B cell (primary cell): ENCODE results near the gene HNRNPAB. TPM values are rescaled to one million over a fixed set of nuclear protein-coding genes. Genes with fewer than 3 reads are reported as not detected.

Experiments
- ATAC-seq: fragments of 200-7000 bp; cut with Tn5 transposase; one replicate; pipeline ENCODE4 v1.10.0; 2021; ENCODE audit warnings: low read depth, mild to moderate bottlenecking, moderate number of reproducible peaks, moderate library complexity
- CTCF ChIA-PET: fragments of 350-600 bp; sonication (Branson Sonifier 250); formaldehyde crosslinking; loops from one replicate; lab custom pipeline; 2021; ENCODE audit warnings: antibody characterized with exemption, inconsistent platforms; lab: Charles Lee
- POLR2A ChIA-PET: fragments of 350-600 bp; sonication (Branson Sonifier 250); formaldehyde crosslinking; loops from one replicate; lab custom pipeline; 2021; ENCODE audit warnings: antibody characterized with exemption; lab: Charles Lee
- DNase-seq: peaks from one replicate; pipeline ENCODE4 v3.0.0; 2013
- H2AFZ ChIP-seq: 2 replicates; pipeline ENCODE4 v1.6.1; 2012; ENCODE audit warnings: mild to moderate bottlenecking, low read depth, low read length; ENCODE audit not compliant: insufficient read depth, poor library complexity, severe bottlenecking
- H3K27ac ChIP-seq, 2 donors: 1 replicate in 1 of 2; 2 replicates in 1 of 2; pipeline ENCODE4 v1.5.1; 2012 to 2013; ENCODE audit warnings: low read length in 2 of 2, mild to moderate bottlenecking in 2 of 2, moderate library complexity in 1 of 2
- H3K27me3 ChIP-seq, 4 experiments: fragments of 200-600 bp in 1 of 4; sonication (generic) in 1 of 4; replicated peaks in 1 of 4; 1 replicate in 2 of 4; 2 replicates in 2 of 4; pipeline versions ENCODE4 v1.6.1 to v1.7.0; 2013 to 2016; ENCODE audit warnings: low read length in 3 of 4, mild to moderate bottlenecking in 2 of 4, mixed read lengths in 1 of 4, moderate library complexity in 1 of 4; ENCODE audit not compliant: insufficient read depth in 4 of 4, control insufficient read depth in 3 of 4; ENCODE audit errors: control extremely low read depth in 1 of 4
- H3K36me3 ChIP-seq, 2 experiments: replicated peaks in 1 of 2; 1 replicate in 1 of 2; 2 replicates in 1 of 2; pipeline versions ENCODE4 v1.6.1 to v1.7.1; 2013; ENCODE audit warnings: low read length in 1 of 2; ENCODE audit not compliant: insufficient read depth in 2 of 2, control insufficient read depth in 1 of 2; ENCODE audit errors: control extremely low read depth in 1 of 2, extremely low read depth in 1 of 2
- H3K4me1 ChIP-seq, 2 donors: fragments of 200-600 bp in 1 of 2; sonication (generic) in 1 of 2; 1 replicate in 1 of 2; 2 replicates in 1 of 2; pipeline versions ENCODE4 v1.5.1 to v1.6.1; 2013 to 2017; ENCODE audit warnings: low read length in 2 of 2; ENCODE audit not compliant: control insufficient read depth in 2 of 2, insufficient read depth in 2 of 2
- H3K4me2 ChIP-seq: replicated peaks from 2 replicates; pipeline ENCODE3; 2012; ENCODE audit warnings: mild to moderate bottlenecking, low read depth, low read length; ENCODE audit not compliant: poor library complexity, severe bottlenecking
- H3K4me3 ChIP-seq, 5 experiments: fragments of 200-600 bp in 1 of 5; sonication (generic) in 1 of 5; 1 replicate in 3 of 5; 2 replicates in 2 of 5; pipeline versions ENCODE4 v1.5.1 to v1.7.0; 2011 to 2016; ENCODE audit warnings: low read length in 4 of 5, mild to moderate bottlenecking in 4 of 5, low read depth in 2 of 5, control low read depth in 1 of 5, moderate library complexity in 1 of 5; ENCODE audit not compliant: insufficient read depth in 1 of 5; ENCODE audit errors: control extremely low read depth in 1 of 5, extremely low read depth in 1 of 5
- H3K79me2 ChIP-seq: fragments of 200-600 bp; sonication (generic); one replicate; pipeline ENCODE4 v1.6.0; 2016; ENCODE audit warnings: low read length; ENCODE audit not compliant: control insufficient read depth, insufficient read depth
- H3K9ac ChIP-seq: fragments of 200-600 bp; sonication (generic); 2 replicates; pipeline ENCODE4 v1.6.1; 2017; ENCODE audit warnings: mild to moderate bottlenecking, low read length, moderate library complexity
- H3K9me3 ChIP-seq, 3 donors: one replicate each; pipeline versions ENCODE4 v1.6.1 to v1.7.1; 2013; ENCODE audit warnings: low read length in 2 of 3; ENCODE audit not compliant: control insufficient read depth in 2 of 3, insufficient read depth in 1 of 3; ENCODE audit errors: control extremely low read depth in 1 of 3
- H4K20me1 ChIP-seq: 2 replicates; pipeline ENCODE4 v1.6.0; 2012; ENCODE audit warnings: mild to moderate bottlenecking, low read length; ENCODE audit not compliant: insufficient read depth, control insufficient read depth, poor library complexity, severe bottlenecking
- H3K27ac Mint-ChIP-seq: one replicate; pipeline ENCODE4 v1.8.0; 2021; ENCODE audit warnings: mixed read lengths
- H3K27me3 Mint-ChIP-seq: one replicate; pipeline ENCODE4 v1.8.0; 2021; ENCODE audit warnings: mixed read lengths
- H3K4me1 Mint-ChIP-seq: one replicate; pipeline ENCODE4 v1.8.0; 2021; ENCODE audit warnings: mixed read lengths
- H3K4me3 Mint-ChIP-seq: one replicate; pipeline ENCODE4 v1.8.0; 2021; ENCODE audit warnings: mixed read lengths
- H3K9me3 Mint-ChIP-seq: one replicate; pipeline ENCODE4 v1.8.0; 2022; ENCODE audit warnings: mixed read lengths; ENCODE audit not compliant: insufficient read depth
- CTCF ChIP-seq: fragments of 200-600 bp; IDR thresholded peaks from one replicate; pipeline ENCODE4 v1.8.0; 2022; ENCODE audit warnings: antibody characterized with exemption, mild to moderate bottlenecking
- EZH2 ChIP-seq: IDR thresholded peaks from 2 replicates; pipeline ENCODE4 v1.6.1; 2012; ENCODE audit warnings: borderline replicate concordance, low read depth, mild to moderate bottlenecking, moderate library complexity, low read length; ENCODE audit not compliant: insufficient read depth, poor library complexity, severe bottlenecking
- WGBS: methylation state at CpG from one replicate; pipeline ENCODE4 v1.1.5; 2013; ENCODE audit warnings: missing lambda C conversion rate; ENCODE audit not compliant: insufficient coverage; 5-methylcytosine and 5-hydroxymethylcytosine counted together
- intact Hi-C: fragments of 100-400 bp; cut with micrococcal nuclease; formaldehyde crosslinking; loops from one replicate; pipeline ENCODE4 v1.10.0; 2022
- polyA plus RNA-seq: library from polyadenylated mRNA; depleted of rRNA; stranded (reverse); fragments of >200 nt; gene quantifications from 2 replicates; pipeline ENCODE4 v1.2.3, GENCODE V29; 2012
- total RNA-seq, 2 donors: library from RNA; stranded (reverse); fragments of 120-200 nt in 1 of 2; gene quantifications; 1 replicate in 1 of 2; 2 replicates in 1 of 2; pipeline versions ENCODE4 v1.2.3 to v1.2.4, GENCODE V29; 2013 to 2022

Gene HNRNPAB
- total and polyA plus RNA-seq, 2 donors (not counting 1 experiment from before 2014, with no cell fraction given), result 25.1 to 75.1 TPM

- no peak for ATAC-seq
- peak overlapping the region; percentile 97 for H3K4me2 ChIP-seq
- peaks cover 27% of the 10 kb centered on the region for H3K4me1 Mint-ChIP-seq
- peaks cover 36% of the 10 kb centered on the region for H4K20me1 ChIP-seq
- intact Hi-C loops, result loop anchor here (1.0 to 5.0 kb wide), 3 partner anchors 29 to 1869 kb away; partner anchors contain the start of genes PHYKPL and RNF130
- POLR2A ChIA-PET, result interaction anchor here (0.6 to 2.1 kb wide), 7 partner anchors 10 to 1723 kb away, joined by 3 to 12 read pairs (median 4); partner anchors contain the start of genes HNRNPH1, NHP2 and PHYKPL
- peak overlapping the region; percentile 100 for H3K27ac Mint-ChIP-seq
- peak overlapping the region; percentile 99 for H3K4me3 Mint-ChIP-seq
- CTCF ChIA-PET, result interaction anchor here (0.7 to 1.2 kb wide), 3 partner anchors 11 to 367 kb away, joined by 3 to 7 read pairs (median 5); no protein-coding TSS in a partner anchor
- peak overlapping the region; percentile 91 for H3K9ac ChIP-seq
- H3K27me3 Mint-ChIP-seq, result no peaks in the 10 kb centered on the region
- H2AFZ ChIP-seq, result peak overlapping the region; percentile 97
- H3K4me1 ChIP-seq, result peaks cover 12 to 18% of the 10 kb centered on the region in 2 donors
- peaks cover 24% of the 10 kb centered on the region for H3K79me2 ChIP-seq
- TF ChIP-seq EZH2, result no peak
- TF ChIP-seq CTCF, result no peak
- H3K9me3 Mint-ChIP-seq, result no peaks in the 10 kb centered on the region
- WGBS, result 1% methylated on average over 19 of the region's 30 CpGs
- DNase-seq, result no peak
- peak overlapping the region; percentile 60 to 94 (median 80) for H3K4me3 ChIP-seq
- H3K27ac ChIP-seq, result peak overlapping the region in 1 of 2 donors; percentile 79
- H3K27me3 ChIP-seq, result no peaks in the 10 kb centered on the region
- no peaks in the 10 kb centered on the region for H3K9me3 ChIP-seq
- H3K36me3 ChIP-seq, result peaks cover 0 to 26% of the 10 kb centered on the region in 2 experiments
Observed at GRCh38 chr5:178203670-178204181, 607 bp upstream of the HNRNPAB start.
